Skeletal muscle cell (primary cell): Measurements from ENCODE around the gene CSAD.
"Not testable (repeated sequence)": the region's sequence is repeated elsewhere in the genome, so short reads cannot be mapped to it uniquely, and the experiment has no call there.

Experiments used
- DNase-seq: peaks from one replicate; pipeline ENCODE4 v3.0.0-alpha.2; 2010; ENCODE audit warnings: low read depth
- H3K4me3 ChIP-seq: 2 replicates; pipeline ENCODE4 v1.5.1; 2011; ENCODE audit warnings: low read depth, mild to moderate bottlenecking, control low read depth, low read length, moderate library complexity

Gene CSAD

DNA sequence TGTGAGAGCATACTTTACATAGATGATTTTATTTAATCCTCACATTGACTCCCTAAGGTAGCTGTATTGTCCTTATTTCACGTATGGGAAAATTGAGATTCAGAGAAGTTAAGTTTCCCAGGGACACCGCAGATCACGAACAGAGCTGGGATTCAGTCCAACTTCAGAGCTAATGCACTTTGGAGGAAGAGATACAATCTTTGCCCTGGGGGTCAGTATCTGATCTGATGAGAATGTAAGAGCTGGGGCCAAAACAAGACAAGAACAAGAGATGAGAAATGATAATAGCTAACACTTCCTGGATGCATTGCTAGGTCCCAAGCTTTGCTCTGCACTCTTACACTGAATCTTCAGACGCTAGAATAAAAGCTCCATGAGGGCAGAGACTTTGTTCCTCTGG lies 6.0 kb upstream of the CSAD start:
- DNase-seq: no peak
- H3K4me3 ChIP-seq: no peak overlapping the region

DNA sequence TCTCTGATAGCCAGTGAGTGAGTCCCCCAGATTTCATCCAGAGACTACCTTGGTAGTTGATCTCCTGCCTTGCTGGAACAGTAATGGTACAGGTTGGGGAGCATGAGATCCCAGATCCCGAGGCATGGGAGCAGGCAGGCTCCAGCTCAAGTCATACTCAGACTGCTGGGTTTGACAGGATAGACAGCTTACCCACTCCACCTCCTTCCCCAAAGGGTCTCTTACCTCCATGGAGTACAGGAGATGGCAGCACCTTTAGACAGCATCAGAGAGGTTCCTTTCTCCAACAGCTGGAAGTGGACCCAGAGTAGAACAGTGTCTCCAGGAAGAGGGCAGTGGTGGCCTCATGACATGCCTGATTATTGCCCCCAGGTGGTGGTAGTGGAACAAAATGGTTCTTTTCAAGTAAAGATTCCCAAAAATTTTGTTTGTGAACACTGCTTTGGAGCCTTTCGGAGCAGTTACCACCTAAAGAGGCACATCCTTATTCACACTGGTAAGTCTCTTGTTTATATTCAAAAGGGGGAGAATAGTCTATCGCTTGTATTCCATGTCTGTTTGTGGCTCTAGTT lies 4.9 kb upstream of the CSAD start:
- no peak for DNase-seq
- H3K4me3 ChIP-seq: no peak overlapping the region

DNA sequence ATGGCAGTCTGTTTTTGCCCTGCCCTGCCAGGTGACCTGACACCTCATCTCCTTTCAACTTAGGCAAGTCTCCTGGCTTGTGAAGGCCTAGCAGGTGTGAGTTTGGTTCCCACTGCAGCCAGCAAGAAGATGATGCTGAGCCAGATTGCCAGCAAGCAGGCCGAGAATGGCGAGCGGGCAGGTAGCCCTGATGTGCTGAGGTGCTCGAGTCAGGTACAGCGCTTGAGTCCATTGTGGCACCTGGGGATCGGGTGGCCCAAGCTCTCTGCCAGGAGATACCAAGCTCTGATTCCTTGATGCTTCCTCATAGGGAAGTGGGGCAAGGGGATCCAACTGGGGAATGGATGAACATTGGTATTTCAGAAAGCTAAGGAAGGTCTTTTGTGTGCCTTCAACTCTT lies 4.1 kb upstream of the CSAD start:
- no peak overlapping the region for H3K4me3 ChIP-seq
- no peak for DNase-seq

DNA sequence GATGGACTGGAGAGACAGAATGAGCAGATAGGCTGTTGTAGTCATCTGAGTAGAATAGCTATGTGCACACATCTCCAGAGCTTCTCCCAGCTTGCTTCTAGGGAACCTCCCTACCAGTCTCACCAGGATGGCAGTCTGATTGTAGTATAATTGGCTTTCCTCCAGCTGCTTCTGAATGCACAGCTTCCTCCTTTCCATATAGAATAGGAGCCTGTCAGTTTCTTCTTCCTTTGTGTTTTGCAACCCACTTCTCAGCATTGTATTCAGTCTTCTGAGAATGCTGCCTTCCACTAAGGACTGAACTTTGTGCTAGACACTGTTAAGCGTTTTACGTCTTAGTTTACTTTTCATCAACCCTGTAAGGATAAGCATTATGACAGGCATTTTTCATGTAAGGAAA lies 2.2 kb upstream of the CSAD start:
- no peak for DNase-seq
- no peak overlapping the region for H3K4me3 ChIP-seq

DNA sequence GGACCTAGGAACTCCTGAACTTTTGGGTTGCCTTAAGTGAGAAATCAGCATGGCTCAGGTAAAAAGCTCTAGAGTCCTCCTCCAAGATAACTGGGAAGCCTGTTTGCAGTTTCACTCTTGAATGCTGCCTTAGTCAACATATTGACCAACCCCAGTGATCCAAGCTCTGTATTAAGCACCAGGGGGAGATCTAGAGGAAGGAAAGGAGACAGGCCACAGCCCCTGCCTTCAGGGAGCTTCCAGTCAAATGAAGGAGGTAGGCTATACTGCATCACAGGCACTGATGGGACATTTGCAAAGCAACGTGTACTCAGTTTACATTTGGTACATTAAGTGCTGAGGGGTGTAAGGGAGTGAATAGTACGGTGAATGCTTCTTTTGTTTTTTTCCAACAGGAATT lies 1.2 kb upstream of the CSAD start:
- peak overlapping the region; percentile 63 for H3K4me3 ChIP-seq
- DNase-seq: no peak

DNA sequence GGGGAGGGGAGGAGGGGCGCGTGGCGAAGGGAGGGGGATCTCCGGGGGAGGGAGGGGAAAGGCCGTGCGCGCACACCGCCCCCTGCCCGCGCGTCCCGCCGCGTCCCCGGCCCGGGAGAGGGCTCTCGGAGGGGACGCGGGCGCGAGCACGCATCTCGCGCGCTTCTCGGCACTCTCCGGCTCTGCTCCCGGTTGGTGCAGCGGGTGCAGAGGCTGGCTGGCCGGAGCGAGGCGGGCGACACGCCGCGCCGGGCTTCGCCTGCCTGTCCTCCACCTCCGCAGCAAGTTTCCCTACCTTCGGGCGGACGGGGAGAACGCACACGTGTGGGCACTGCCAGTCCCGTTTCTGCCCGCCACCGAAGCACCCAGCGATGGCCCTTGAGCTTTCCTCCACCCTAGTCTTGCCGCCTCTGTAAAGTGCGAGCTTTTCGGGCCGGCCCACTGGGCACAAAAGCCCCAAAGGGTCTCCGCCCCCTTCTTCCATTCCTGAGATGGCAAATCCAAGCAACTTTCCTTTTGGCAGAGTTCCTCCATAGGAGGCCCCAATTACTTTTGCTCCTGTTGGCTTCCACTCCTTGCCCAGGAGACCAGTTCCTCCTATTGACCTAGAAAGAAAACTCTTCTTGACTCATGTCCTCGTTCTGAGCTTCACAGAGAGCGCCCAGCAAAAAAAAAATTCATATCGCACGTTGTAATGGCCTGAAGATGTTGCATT lies 363 bp upstream of the CSAD start:
- peak overlapping the region; percentile 63 for H3K4me3 ChIP-seq
- no peak for DNase-seq

DNA sequence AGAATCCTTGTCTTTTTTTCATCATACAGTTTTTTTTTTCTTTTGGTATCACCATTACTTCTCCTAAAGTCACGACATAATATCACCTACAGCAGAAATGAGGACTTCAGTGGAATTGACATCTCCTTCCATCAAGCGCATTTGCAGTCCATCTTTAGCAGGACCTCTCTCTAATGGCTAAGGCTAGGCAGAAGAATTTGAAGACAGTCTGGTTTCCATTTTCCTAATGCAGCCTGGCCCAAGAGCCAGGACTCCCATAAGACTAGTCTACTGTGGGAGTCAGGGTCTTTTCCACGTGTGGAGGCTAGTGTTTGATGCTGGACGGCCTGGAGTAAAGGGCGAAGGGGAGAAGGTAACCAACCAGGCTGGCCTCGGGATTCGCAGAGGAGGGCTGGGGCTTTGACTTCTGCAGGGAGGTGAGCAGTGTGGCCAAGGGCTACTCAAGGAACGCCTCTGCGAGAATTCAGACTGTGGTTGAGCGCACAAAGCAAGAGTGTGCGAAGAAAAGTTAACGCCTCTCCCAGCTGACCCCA lies 972 bp downstream of the CSAD start:
- peak overlapping the region; percentile 63 for H3K4me3 ChIP-seq
- no peak for DNase-seq

DNA sequence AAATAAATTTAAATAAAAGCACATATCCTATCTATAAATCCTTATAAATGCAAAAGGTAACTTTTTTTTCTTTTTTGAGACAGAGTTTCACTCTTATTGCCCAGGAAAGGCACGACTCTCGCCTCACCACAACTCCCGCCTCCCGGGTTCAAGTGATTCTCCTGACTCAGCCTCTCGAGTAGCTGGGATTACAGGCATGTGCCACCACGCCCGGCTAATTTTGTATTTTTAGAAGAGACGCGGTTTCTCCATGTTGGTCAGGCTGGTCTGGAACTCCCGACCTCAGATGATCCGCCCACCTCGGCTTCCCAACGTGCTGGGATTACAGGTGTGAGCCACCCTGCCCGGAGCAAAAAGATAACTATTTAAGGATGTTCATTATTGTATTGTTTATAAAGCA lies 1.9 kb downstream of the CSAD start:
- DNase-seq, H3K4me3 ChIP-seq: not testable (repeated sequence)

DNA sequence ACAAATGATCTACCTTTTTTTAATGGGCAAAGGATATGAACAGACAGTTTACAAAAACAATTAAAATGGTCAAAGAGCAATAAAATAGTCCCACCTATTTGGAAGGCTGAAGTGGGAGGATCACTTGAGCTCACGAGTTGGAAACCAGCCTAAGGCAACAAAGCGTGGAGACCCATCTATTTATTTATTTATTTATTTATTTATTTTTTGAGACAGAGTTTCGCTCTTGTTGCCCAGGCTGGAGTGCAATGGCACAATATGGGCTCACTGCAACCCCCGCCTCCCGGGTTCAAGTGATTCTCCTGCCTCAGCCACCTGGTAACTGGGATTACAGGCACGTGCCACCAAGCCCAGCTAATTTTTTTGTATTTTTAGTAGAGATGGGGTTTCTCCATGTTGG lies 3.3 kb downstream of the CSAD start:
- not testable (repeated sequence) for DNase-seq, H3K4me3 ChIP-seq

DNA sequence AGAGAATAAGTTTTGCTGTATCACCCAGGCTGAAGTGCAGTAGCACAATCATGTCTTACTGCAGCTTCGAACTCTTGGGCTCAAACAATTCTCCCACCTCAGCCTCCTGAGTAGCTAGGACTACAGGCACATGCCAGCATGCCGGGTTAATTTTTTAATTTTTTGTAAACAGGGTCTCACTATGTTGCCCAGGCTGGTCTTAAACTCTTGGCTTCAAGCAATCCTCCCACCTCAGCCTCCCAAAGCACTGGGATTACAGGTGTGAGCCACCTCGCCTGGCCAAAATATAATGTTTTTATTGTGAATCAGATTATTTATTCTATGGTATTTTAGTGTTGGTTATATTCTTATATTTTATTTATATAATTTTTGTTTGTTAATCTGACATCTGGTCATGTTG lies 4.0 kb downstream of the CSAD start:
- H3K4me3 ChIP-seq: no peak overlapping the region
- DNase-seq: no peak

DNA sequence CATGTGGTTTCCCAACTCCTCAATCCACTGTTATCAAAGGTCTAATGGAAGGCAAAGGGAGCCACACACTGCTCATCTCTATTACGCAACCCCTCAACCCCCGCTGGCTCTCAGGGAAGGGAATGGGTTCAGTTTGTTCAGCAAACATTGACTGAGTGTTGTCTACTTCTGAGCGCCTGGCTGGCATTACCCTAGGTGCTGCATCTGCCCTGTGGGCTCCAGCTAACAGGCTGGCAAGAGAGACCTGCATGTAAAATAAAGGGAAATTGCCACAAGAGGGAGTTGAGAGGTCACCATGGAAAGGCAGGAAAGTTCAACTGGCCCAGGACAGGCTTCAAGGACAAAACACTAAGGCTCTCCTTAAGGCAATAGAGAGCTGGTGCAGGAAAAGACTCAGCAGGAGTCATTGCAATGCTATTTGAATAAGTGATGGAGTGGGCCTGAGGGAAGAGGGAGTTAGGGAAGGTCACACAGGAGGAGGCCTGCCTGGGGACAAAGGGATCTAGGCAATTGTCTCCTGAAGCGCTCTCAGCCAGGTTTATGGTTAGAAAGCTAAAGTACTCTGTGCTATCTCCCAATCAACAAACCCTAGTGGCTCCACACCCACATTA lies 5.7 kb downstream of the CSAD start:
- DNase-seq: no peak
- no peak overlapping the region for H3K4me3 ChIP-seq

DNA sequence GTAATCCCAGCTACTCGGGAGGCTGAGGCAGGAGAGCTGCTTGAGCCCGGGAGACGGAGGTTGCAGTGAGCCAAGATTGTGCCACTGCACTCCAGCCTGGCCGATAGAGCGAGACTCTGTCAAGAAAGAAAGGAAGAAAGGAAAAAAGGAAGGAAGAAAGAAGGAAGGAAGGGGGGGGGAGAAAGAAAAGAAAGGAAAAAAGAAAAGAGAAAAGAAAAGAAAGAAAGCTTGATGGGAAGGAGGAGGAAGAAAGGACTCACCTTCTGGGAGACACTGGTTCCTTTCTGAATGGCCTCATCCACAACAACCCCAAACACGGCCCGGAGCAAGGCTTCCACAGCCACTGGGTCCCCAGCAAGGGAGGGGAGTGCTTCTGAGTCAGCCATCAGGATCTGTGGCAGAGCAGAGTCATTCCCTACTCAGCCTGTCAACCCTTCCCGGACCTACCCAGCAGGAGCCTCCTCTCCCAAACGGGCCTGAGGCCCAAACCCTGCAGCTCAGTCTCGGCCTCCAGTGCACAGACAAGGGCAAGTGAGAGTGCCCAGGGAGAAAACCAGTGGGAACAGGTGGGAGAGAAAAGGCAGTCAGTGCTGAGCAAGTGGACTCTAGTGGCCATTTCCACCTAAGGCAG lies 7.5 kb downstream of the CSAD start:
- no peak for DNase-seq
- H3K4me3 ChIP-seq: no peak overlapping the region

DNA sequence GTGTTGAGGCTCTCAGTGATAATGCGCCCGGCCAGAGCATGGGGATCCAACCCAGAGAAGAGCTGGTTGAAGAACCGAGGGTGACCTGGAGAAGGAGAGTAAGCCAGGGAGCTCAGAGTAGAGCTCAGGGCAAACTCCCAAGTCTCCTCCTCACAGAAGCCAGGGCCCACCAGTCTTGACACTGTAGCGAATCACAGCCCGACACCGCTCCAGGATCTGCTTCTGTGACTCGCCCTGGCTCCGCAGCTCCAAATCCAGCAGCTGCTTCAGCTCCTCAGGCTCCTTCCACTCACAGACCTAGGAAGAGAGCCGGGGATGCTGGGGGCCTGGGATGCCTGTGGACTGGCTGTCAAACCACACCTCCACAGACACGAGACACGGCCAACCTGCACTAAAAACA lies 8.4 kb downstream of the CSAD start:
- no peak for DNase-seq

DNA sequence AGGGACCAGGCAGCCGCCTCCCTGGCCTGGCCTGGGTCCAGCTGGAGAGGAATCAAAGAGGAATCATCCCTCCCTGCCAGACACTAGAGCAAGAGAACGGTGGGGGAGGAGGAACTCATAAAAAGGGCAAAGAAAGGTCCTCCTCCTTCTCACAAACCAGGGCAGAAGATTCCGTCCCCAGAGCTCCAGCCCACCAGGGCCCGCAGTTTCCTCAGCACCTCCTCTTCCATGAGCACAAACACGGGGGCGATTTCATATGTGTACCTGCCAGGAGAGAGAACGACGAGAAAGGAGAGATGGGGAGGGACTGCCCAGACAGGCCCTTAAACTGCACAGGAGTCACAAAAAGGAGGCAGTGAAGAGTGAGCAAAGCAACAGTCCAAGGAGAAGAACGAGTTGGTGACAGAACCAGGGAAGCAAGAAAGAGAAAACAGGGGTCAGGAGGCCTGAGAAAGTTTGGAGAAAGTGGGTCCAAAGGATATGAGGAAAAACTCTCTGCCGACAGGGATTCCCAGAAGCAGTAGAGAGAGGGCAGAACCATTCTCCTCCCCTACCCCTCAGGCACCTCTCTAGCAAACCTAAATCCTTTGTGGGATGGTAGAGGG lies 8.9 kb downstream of the CSAD start:
- H3K4me3 ChIP-seq: no peak overlapping the region
- no peak for DNase-seq

More for the DNA sequence above, 8.4 kb downstream of the CSAD start:
- no peak overlapping the region for H3K4me3 ChIP-seq

DNA sequence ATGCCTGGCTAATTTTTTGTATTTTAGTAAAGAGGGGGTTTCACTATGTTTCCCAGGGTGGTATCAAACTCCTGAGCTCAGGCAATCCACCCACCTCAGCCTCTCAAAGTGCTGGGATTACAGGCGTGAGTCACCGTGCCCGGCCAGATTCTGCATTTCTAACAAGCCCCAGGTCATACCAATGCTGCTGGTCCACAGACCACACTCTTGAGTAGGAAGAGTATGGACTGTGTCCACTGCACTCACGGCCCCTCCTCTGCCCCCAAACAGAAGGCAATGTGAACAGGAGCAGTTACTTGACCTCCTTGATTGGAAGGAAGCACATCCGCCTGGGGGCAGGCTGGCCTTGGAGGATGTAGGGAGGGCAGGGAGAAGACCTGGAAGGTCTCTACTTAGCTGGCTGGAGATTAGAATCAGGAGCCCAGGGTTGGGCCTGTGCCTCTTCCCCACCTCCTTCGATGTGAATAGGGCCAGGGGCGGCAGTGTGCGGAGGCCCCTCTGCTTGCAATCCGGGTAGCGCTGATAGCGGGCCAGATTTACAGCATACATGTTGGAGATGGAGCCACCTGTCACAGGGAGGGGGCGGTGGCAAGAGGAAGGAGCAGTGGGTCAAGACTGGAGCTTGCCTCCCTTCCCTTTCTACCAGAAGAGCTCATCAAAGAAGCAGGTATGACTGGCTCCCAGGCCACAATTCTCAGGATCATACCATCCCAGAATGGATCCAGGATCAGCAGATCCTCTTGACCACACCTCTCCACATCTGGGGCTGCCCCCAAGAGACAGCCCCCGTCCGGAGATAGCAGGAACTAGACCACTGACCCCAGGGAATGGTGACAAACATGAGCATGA lies 9.6 kb downstream of the CSAD start:
- no peak overlapping the region for H3K4me3 ChIP-seq
- no peak for DNase-seq

DNA sequence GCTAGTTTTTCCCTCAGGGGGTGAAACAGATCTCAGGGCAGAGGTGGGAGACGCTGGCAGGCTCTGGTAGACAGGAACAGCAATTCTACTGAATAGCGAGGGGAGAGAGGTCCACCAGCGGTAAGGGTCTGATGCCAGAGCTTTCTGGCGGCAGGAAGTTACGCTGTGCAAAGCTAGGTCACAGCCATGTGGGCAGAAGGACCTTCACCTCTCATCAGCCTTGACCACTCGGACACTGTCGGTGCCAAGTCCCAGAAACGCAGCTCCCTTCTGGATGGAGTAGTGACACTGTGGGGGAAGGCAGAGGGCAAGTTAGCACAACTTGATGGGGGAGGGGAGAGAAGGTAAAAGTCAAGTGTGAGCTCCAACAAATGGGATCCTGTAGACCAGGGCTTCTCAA lies 10.5 kb downstream of the CSAD start:
- no peak overlapping the region for H3K4me3 ChIP-seq
- DNase-seq: no peak

DNA sequence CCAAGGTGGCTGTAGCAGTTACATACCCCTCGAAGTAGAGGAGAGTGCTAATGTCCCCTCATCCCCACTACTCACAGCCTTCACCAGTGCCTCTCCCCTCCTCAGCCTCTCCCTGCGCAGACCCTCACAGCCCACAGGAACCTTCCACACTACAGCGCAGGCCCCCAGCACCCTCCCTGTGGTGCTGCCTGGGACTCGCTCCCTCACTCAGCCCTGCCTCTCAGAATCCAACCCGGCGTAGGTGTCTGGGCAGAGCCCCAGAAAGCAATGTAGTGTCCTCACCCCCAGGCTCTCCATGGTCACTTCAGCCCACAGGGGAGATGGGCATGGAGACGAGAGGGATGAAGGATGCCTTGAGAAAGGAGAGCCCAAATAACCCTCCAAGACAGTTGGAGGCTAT lies 11.1 kb downstream of the CSAD start:
- no peak for DNase-seq
- no peak overlapping the region for H3K4me3 ChIP-seq

DNA sequence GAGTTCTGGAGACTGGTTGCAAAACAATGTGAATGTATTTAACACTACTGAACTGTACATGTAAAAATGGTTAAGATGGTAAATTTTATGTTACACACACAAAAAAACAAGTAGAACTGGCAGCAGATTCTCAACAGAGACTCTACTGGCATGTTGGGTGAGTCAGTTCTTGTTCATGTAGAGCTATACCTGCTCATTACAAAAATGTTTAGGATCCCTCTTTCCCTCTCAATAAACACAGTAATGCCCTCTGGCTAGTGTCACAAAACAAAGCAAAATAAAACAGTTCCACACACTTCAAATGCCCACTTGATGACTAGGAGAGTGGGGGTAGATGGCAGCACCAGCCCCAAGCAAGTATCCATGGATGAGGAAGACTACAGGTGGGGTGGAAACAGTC lies 13.9 kb downstream of the CSAD start:
- no peak for DNase-seq
- H3K4me3 ChIP-seq: no peak overlapping the region

DNA sequence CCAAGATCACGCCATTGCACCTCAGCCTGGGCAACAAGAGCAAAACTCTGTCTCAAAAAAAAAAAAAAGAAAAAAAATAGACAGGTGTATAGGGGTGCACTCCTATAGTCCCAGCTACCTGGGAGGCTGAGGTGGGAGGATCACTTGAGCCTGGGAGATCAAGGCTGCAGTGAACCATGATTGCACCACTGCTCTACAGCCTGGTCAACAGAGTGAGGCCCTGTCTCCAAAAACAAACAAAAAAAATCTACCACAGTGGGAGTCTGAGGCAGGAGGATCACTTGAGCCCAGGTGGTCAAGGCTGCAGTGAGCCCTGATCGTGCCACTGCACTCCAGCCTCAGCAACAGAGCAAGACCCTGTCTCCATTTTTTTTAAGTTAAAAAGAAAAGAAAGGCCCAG lies 17.7 kb downstream of the CSAD start:
- H3K4me3 ChIP-seq, DNase-seq: not testable (repeated sequence)
